ENCODE results near the gene CRTC2.
A peak's percentile ranks its signal among the peaks of the same experiment; 100 is the strongest.
"Not testable (repeated sequence)": the region's sequence is repeated elsewhere in the genome, so short reads cannot be mapped to it uniquely, and the experiment has no call there.

CRTC2 gene

DNA sequence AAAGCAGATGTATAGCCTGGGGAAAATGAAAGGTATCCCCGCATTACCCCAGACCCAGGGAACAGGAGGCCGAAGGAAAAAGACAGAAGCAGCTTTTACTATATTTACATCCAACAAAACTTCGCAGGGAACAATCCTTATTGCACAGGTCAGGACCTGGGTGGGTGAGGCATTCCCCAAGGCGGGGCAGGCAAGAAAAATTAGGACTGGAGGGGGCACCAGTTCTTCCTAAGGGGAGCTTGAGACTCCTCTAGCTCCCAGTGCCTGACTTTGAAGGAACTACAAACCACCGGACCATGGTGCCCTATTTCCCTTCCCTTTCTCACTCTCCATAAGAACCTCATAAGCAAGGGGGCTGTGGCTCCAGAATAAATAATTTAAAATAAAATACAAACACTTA is 29.0 kb downstream of the CRTC2 start:
- DNase-seq (ENCODE audit: low spot score): no peak

DNA sequence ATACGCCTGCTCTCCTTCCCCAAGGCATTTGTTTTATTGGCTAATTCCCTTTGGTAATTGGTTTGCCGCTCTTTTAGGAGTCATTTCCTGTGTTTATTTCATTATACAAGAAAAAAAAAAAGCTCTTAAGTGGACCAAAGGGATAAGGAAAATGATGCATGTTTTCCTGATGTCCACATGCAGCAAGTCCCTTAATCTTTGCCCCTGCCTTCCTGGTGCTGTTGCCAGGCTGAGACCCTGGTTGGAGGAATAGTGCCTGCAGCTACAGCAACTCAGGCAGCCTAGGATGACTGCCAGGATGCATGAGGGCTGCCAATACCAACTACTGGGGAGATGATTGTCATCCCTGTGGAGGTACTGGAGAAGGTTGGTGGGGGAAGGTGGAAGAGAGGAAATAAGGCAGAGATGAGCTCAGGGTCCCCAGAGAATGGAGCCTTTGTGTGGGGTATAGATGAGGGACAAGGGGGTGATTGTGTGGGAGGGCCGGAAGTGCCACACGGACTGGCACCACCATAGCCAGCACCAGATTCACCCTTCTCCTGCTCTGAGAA is 29.5 kb downstream of the CRTC2 start:
- no peak for DNase-seq (ENCODE audit: low spot score)

GRCh38 chr1:153928245-153928644 is 30.2 kb downstream of the CRTC2 start:
- DNase-seq (ENCODE audit: low spot score): no peak

DNA sequence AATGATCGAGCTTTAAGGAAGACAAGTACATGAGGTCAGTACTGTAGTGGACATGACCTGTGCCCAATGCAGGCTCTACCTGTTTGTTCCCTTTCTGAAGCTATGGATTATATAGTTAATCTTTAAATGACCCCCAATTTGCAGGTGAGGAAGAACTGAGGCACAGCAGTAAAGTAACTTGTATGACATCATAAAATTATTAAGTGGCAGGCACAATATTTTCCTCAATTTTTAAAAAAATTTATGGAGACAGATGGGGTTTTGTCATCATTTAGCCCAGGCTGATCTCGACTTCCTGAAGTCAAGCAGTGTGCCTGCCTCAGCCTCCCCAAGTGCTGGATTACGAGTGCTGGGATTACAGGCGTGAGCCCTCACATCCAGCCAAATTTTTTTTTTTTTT is 32.0 kb downstream of the CRTC2 start:
- DNase-seq (ENCODE audit: low spot score): no peak

GRCh38 chr1:153922972-153923925 is 35.2 kb downstream of the CRTC2 start, which contains the start of gene GATAD2B:
TSS of gene GATAD2B (minus strand) at chr1:153922972. CDS start at chr1:153828347, 94,625 bp downstream.
- peak; percentile 99 for DNase-seq (ENCODE audit: low spot score)

DNA sequence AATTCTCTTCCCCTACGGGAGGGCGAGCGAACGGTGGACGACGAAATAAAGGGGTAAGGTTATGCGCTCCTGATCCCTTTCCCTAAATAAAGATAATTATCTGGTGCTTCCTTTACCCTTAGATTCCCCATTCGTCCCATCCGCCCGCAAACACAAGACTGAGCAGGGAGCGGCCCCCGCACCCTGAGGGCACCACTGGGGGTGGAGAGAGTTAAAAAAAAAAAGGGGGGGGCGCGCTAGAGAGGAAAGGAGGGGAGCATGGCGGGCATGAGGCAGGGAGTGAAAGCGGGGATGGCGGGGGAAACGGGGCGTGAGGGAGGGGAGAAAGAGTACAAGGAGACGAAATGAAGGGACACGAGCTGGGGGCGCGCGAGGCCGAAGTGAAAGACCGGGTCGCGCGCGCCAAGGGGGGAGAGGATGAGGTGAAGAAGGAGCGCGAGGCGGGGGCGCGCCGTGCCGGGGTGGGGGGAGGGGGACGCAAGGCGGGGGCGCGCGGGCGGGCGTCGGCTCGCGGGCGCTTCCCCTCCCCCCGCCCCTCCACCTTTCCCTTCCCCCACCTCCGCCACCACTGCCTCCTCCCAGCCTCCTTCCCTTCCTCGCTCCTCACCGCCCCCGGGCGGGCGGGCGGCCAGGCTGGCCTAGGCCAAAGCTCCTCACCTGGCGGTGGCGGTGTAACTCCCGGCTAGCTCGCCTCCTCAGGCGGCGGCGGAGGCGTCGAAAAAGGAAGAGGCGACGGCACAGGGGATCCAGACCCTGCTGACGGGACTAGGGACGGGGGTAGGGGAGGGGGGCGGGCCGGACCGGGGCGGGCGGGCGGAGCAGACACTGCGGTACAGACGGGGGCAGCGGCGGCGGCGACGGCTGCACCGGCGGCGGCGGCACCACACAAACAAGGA is 36.1 kb downstream of the CRTC2 start:
- DNase-seq (ENCODE audit: low spot score): no peak

GRCh38 chr1:153921803-153922075 is 36.7 kb downstream of the CRTC2 start:
- DNase-seq (ENCODE audit: low spot score): no peak

- DNase-seq (ENCODE audit: low spot score): no peak
These were observed 37.2 kb downstream of the CRTC2 start for GRCh38 chr1:153921080-153921802.

DNA sequence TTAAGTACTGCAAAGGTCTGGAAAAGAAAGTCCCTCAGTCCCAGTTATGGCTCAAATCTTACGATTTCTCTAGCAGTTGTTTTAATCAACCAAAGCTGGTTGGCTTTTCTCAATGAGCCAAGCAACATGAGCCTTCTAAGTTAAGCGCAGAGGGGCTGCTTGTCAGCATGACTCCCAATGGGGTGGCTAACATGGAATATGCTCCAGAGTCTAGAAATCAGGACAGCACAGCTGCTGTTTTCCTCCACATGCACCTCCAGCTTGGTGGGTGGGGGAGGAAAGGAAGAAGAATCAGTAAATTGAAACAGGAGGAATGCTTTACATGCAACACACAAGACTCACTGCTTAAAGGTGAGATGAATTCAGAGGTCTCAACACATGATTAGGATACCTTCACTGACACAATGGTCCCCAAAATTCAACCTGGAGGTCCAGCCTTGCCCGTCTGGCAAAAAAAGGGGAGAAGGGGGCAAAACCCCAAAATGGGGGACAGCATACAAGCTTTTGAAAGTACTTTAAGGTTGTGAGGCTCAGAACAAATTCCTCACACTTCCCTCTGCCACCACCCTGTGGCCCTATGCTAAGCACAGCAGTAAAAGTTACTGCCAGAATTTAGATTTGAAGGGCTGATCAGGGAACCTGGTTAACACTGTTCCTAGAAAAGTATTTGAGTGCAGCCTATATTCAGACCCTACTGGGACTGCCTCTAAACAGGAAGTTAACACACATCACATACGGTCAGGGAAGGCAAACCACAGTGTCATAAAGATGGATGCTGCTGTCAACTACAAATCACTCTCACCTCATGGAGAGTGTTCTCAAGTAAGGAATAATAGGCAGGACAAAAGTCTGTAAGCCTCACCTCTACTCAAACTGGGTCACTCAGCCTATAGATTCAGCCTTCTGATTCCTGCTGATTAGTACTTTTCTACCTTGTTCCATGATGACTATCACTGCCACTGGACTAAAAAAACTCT is 38.2 kb downstream of the CRTC2 start:
- DNase-seq (ENCODE audit: low spot score): no peak

- DNase-seq (ENCODE audit: low spot score): no peak
These were observed 42.1 kb downstream of the CRTC2 start for GRCh38 chr1:153916297-153916696.

GRCh38 chr1:153912349-153912748 is 46.1 kb downstream of the CRTC2 start:
- DNase-seq (ENCODE audit: low spot score): no peak

DNA sequence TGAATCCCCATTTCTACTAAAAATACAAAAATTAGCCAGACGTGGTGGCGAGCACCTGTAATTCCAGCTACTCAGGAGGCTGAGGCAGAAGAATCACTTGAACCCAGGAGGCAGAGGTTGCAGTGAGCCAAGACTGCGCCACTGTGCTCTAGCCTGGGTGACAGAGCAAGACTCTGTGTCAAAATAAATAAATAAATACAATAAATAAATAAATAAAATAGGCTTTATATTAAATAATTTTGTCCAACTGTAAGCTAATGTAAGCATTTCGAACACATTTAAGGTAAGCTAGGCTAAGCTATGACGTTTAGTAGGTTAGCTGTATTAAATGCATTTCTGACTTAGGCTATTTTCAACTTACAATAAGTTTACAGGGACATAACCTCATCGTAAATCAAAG is 47.9 kb downstream of the CRTC2 start:
- not testable (repeated sequence) for DNase-seq (ENCODE audit: low spot score)

DNA sequence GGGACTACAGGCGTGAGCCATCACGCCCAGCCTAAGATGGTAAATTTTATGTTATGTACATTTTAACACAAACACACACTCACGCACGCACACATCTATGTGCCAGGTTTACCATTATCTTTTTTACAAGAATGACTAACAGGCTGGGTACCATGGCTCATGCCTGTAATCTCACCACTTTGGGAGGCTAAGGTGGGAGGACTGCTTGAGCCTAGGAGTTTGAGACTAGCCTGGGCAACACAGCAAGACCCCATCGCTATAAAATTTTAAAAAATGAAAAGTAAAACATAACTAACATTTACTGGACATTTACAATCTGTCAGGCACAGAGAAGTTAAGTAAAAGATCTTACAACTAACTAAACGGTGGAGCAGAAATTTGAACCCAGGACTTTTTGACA is 50.3 kb downstream of the CRTC2 start:
- DNase-seq (ENCODE audit: low spot score): no peak

- no peak for DNase-seq (ENCODE audit: low spot score)
These were observed 51.3 kb downstream of the CRTC2 start for GRCh38 chr1:153907134-153907533.

- no peak for DNase-seq (ENCODE audit: low spot score)
These were observed 52.0 kb downstream of the CRTC2 start for GRCh38 chr1:153906396-153906795.

DNA sequence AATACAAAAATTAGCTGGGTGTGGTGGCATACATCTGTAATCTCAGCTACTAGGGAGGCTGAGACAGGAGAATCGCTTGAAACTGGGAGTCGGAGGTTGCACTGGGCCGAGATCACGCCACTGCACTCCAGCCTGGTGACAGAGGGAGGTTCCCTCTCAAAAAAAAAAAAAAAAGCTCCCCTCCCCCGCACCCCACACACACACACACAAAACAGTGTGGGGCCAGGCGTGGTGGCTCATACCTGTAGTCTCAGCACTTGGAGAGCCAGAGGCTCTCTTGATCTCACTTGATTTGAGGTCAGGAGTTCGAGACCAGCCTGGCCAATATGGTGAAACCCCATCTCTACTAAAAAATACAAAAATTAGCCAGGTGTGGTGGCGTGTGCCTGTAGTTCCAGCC is 52.5 kb downstream of the CRTC2 start:
- DNase-seq (ENCODE audit: low spot score): not testable (repeated sequence)

GRCh38 chr1:153903841-153904455 is 54.5 kb downstream of the CRTC2 start:
- no peak for DNase-seq (ENCODE audit: low spot score)

DNA sequence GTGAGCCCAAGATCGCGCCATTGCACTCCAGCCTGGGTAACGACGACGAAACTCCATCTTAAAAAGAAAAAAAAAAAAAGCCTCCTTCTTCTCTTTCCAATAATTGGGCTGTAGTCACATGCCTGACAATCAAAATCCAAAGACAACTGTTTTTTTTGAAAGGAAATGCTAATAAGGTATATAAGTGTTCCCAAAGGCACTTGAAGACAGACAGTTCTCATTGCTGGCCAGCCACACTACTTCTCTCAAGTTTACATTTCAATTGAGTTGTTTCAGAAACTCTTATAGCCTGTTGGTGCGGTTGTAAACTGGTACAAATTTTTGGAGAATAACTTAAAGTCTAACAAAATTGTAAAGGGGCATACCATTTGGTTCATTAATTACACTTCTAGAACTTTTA is 58.9 kb downstream of the CRTC2 start:
- no peak for DNase-seq (ENCODE audit: low spot score)

All from ecto neural progenitor cell (in vitro differentiated cells).